PFSK-1 (cell line): ENCODE results near the gene HIPK2.

Source experiments
- FOXP2 ChIP-seq: optimal IDR thresholded peaks from 2 replicates; pipeline ENCODE3; 2011; ENCODE audit warnings: borderline replicate concordance, control low read depth, inconsistent platforms; ENCODE audit not compliant: insufficient read depth; ENCODE audit errors: extremely low read length, extremely low read depth
- POLR2AphosphoS5 ChIP-seq: IDR thresholded peaks from 2 replicates; pipeline ENCODE4 v1.6.1; 2012; ENCODE audit warnings: low read depth, mild to moderate bottlenecking, control low read depth, low read length, moderate library complexity
- SIN3A ChIP-seq: IDR thresholded peaks from 2 replicates; pipeline ENCODE4 v1.6.1; 2012; ENCODE audit warnings: mild to moderate bottlenecking, low read length, moderate library complexity, borderline replicate concordance; ENCODE audit not compliant: insufficient read depth
- TAF1 ChIP-seq: IDR thresholded peaks from 2 replicates; pipeline ENCODE4 v1.6.1; 2012; ENCODE audit warnings: low read length, control low read depth, borderline replicate concordance; ENCODE audit not compliant: insufficient read depth
- TF ChIP-seq, protein P1 (sequence below), 2 experiments: IDR thresholded peaks; 2 replicates each; pipeline versions ENCODE4 v1.6.1 to v1.8.0; 2011 to 2012; ENCODE audit warnings: low read depth in 2 of 2, low read length in 2 of 2, control low read depth in 1 of 2, inconsistent platforms in 1 of 2, mild to moderate bottlenecking in 1 of 2, moderate library complexity in 1 of 2; ENCODE audit not compliant: insufficient read depth in 1 of 2

DNA sequence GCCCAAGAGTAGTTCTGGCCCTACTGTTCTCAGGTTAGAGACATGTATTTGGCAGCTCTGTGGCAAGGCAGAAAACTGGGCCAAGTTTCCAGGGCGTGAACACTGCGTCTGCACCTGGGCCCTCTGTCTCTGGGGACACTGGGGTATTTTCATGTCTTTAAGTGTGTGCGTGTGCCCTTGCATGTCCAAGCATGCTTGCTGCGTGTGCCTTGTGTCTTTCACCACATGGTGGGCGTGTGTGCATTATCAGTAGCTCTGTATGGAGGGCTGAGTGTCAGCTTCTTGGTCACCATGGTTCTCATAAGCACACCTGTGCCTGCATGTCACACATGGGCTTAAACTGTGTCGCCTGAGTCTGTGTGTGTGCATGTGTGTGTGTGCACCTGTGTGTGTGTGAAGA, 69.3 kb downstream of the HIPK2 start:
- TF ChIP-seq, protein P1, sequence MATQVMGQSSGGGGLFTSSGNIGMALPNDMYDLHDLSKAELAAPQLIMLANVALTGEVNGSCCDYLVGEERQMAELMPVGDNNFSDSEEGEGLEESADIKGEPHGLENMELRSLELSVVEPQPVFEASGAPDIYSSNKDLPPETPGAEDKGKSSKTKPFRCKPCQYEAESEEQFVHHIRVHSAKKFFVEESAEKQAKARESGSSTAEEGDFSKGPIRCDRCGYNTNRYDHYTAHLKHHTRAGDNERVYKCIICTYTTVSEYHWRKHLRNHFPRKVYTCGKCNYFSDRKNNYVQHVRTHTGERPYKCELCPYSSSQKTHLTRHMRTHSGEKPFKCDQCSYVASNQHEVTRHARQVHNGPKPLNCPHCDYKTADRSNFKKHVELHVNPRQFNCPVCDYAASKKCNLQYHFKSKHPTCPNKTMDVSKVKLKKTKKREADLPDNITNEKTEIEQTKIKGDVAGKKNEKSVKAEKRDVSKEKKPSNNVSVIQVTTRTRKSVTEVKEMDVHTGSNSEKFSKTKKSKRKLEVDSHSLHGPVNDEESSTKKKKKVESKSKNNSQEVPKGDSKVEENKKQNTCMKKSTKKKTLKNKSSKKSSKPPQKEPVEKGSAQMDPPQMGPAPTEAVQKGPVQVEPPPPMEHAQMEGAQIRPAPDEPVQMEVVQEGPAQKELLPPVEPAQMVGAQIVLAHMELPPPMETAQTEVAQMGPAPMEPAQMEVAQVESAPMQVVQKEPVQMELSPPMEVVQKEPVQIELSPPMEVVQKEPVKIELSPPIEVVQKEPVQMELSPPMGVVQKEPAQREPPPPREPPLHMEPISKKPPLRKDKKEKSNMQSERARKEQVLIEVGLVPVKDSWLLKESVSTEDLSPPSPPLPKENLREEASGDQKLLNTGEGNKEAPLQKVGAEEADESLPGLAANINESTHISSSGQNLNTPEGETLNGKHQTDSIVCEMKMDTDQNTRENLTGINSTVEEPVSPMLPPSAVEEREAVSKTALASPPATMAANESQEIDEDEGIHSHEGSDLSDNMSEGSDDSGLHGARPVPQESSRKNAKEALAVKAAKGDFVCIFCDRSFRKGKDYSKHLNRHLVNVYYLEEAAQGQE (IDR thresholded peaks at IDR 0.05; ENCODE audit: insufficient read depth in 1 of 2, low read depth in 2 of 2, low read length in 2 of 2) = no peak
- TF ChIP-seq POLR2AphosphoS5 (no peak), SIN3A (no peak), TAF1 (no peak), FOXP2 (no peak)
